GM12874 (cell line): ENCODE data around the gene MKLN1.

Experiments
- CTCF ChIP-seq: IDR thresholded peaks from 2 replicates; pipeline ENCODE4 v1.5.1; 2011; ENCODE audit warnings: low read depth, mild to moderate bottlenecking, control low read depth, low read length, moderate library complexity; ENCODE audit not compliant: insufficient read depth

The MKLN1 gene

GRCh38 chr7:131436384-131436783 is 108.7 kb downstream of the MKLN1 start:
- no peak for TF ChIP-seq CTCF

GRCh38 chr7:131438969-131439368 is 111.3 kb downstream of the MKLN1 start:
- TF ChIP-seq CTCF = no peak

GRCh38 chr7:131443496-131443895 is 115.8 kb downstream of the MKLN1 start:
- no peak for TF ChIP-seq CTCF

- TF ChIP-seq CTCF = no peak
Measured at GRCh38 chr7:131444683-131445082, 117.0 kb downstream of the MKLN1 start.

GRCh38 chr7:131449373-131449902 is 121.8 kb downstream of the MKLN1 start:
- no peak for TF ChIP-seq CTCF

- no peak for TF ChIP-seq CTCF
Measured at GRCh38 chr7:131454498-131454897, 126.8 kb downstream of the MKLN1 start.

- no peak for TF ChIP-seq CTCF
Measured at GRCh38 chr7:131455001-131455400, 127.3 kb downstream of the MKLN1 start.

GRCh38 chr7:131455546-131455945 is 127.9 kb downstream of the MKLN1 start:
- TF ChIP-seq CTCF = no peak
